Upper lobe of left lung (tissue), 6 donors: ENCODE data around the gene HIVEP3. TPM values are rescaled to one million over a fixed set of nuclear protein-coding genes. Genes with fewer than 3 reads are reported as not detected.
A peak's percentile ranks its signal among the peaks of the same experiment; 100 is the strongest.

Experiments used
- ATAC-seq, 2 donors: fragments of 200-7000 bp; cut with Tn5 transposase; one replicate each; pipeline ENCODE4 v1.9.1; 2022; ENCODE audit warnings: mild to moderate bottlenecking in 2 of 2, moderate library complexity in 2 of 2; ENCODE audit not compliant: low FRiP score in 2 of 2
- DNase-seq, 2 donors: peaks; one replicate each; pipeline ENCODE4 v3.0.0-alpha.2; 2019 to 2020
- H3K27ac ChIP-seq, 4 donors: fragments of 200-600 bp; sonication (generic); one replicate each; pipeline ENCODE4 v1.5.1; 2016 to 2019
- H3K27me3 ChIP-seq, 4 donors: fragments of 200-600 bp; sonication (generic); one replicate each; pipeline ENCODE4 v1.5.1; 2017 to 2019
- H3K36me3 ChIP-seq, 4 donors: fragments of 200-600 bp; sonication (generic); one replicate each; pipeline ENCODE4 v1.5.1; 2016 to 2019
- H3K4me1 ChIP-seq, 4 donors: fragments of 200-600 bp; sonication (generic); one replicate each; pipeline ENCODE4 v1.5.1; 2018 to 2019
- H3K4me3 ChIP-seq, 4 donors: fragments of 200-600 bp; sonication (generic); one replicate each; pipeline ENCODE4 v1.5.1; 2017 to 2019; ENCODE audit warnings: mild to moderate bottlenecking in 2 of 4, moderate library complexity in 1 of 4
- H3K9me3 ChIP-seq, 4 donors: fragments of 200-600 bp; sonication (generic); one replicate each; pipeline ENCODE4 v1.5.1; 2018 to 2019
- EP300 ChIP-seq, 4 donors: sonication (generic); formaldehyde crosslinking; IDR thresholded peaks; one replicate each; pipeline ENCODE4 v1.5.1; 2017; ENCODE audit warnings: antibody characterized with exemption in 4 of 4, control low read depth in 2 of 4
- POLR2A ChIP-seq, 4 donors: fragments of 450-650 bp; IDR thresholded peaks; one replicate each; pipeline ENCODE4 v1.5.1; 2016 to 2017; ENCODE audit warnings: antibody characterized with exemption in 4 of 4, mild to moderate bottlenecking in 2 of 4
- POLR2AphosphoS5 ChIP-seq, 2 donors: sonication (generic); formaldehyde crosslinking; IDR thresholded peaks; one replicate each; pipeline ENCODE4 v1.5.1; 2017; ENCODE audit warnings: antibody characterized with exemption in 2 of 2
- WGBS, 2 donors: methylation state at CpG; one replicate each; pipeline ENCODE4 v1.1.5; 2017 to 2018; 5-methylcytosine and 5-hydroxymethylcytosine counted together
- total RNA-seq, 6 donors: library from RNA; depleted of rRNA in 4 of 6; stranded (reverse); fragments of >200 nt in 4 of 6; gene quantifications; one replicate each; pipeline versions ENCODE4 v1.1.0 to v1.2.1, GENCODE V29; 2016 to 2021
- TF ChIP-seq, protein P1 (sequence below), 6 experiments: fragments of 450-650 bp in 4 of 6; fragments of 200-600 bp in 2 of 6; sonication (generic) in 2 of 6; IDR thresholded peaks; one replicate each; pipeline ENCODE4 v1.5.1; 2016 to 2019; ENCODE audit warnings: antibody characterized with exemption in 6 of 6
- donor health status: DM: no; HTN: no; CAD: no; lungs with moderate emphysema.
- donor health status: DM: no; HTN: yes; CAD: no; lungs with severe emphysema.

The HIVEP3 gene
- total RNA-seq, 6 donors from 2014 or later = 9.7 to 23.0 (median 11.6) TPM

DNA sequence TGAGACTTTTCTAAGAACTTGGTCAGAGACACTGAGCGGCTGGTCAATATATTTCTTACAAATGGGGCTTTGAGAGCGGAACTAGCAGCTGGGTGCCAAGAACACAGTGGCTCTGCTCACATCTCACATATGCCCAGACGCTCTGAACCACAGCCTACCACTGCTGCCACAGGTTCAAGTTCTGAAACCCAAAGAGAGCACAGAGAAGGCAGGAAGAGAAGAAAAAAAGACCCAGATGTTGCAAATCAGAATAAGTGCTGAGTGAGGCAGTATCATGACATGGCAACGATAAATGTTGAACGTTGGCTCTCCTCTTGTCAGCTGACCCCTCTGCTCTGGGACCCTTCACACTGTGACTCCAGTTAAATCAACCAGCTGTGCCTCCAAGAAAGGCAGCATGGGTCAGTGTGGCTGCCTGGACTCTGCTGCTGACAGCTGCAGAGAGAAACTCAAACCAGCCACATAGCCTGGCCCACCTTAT lies 26.4 kb downstream of the HIVEP3 start:
- 60 to 69% methylated on average over 5 of the region's 5 CpGs for WGBS, 2 donors
- Histone ChIP-seq H3K27ac (peak overlapping the region; percentile 81 to 91 (median 86)), H3K4me1 (peaks cover 40 to 49% (median 43%) of the 10 kb centered on the region in 4 donors), H3K36me3 (no peaks in the 10 kb centered on the region), H3K27me3 (no peaks in the 10 kb centered on the region), H3K9me3 (no peaks in the 10 kb centered on the region), H3K4me3 (peak overlapping the region in 2 of 4 donors; percentile 49 to 50)
- no peak for DNase-seq
- ATAC-seq = no peak
- no peak for TF ChIP-seq POLR2AphosphoS5 (IDR thresholded peaks at IDR 0.05)
- TF ChIP-seq EP300 (IDR thresholded peaks at IDR 0.05) = no peak
- TF ChIP-seq, protein P1, sequence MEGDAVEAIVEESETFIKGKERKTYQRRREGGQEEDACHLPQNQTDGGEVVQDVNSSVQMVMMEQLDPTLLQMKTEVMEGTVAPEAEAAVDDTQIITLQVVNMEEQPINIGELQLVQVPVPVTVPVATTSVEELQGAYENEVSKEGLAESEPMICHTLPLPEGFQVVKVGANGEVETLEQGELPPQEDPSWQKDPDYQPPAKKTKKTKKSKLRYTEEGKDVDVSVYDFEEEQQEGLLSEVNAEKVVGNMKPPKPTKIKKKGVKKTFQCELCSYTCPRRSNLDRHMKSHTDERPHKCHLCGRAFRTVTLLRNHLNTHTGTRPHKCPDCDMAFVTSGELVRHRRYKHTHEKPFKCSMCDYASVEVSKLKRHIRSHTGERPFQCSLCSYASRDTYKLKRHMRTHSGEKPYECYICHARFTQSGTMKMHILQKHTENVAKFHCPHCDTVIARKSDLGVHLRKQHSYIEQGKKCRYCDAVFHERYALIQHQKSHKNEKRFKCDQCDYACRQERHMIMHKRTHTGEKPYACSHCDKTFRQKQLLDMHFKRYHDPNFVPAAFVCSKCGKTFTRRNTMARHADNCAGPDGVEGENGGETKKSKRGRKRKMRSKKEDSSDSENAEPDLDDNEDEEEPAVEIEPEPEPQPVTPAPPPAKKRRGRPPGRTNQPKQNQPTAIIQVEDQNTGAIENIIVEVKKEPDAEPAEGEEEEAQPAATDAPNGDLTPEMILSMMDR (IDR thresholded peaks at IDR 0.05) = no peak
- no peak for TF ChIP-seq POLR2A (IDR thresholded peaks at IDR 0.05)

DNA sequence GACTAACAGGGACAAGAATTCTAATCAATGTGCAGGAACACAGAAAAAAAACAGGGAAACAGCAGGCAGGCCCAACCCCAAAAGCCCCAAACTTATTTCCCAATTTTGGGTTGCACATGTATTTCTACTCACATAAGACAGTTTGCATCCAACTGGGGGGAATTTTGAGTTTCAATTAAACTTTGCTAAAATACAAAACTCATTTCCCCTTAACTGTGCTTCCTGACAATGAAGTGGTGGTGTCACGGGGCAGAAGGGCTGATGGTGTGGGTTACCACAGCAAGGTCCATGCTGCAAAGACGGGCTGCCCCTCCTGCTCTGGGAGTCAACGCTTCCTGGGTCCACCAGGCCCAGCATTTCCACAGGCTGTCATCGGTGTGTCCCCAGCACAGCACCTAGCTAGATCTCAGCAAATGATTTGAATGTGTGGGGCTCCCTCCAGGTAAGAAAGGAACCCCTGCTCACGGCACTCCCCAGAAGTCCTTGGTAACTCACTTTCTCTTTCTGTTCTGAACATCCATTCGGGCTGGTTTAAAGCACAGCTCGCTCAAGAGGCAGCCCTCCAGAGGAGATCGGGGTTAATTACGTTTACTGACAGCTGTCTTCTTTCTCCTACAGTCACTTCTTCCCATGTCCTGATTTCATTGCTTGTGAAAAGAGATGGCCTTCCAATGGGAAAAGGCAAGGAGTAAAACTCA lies 27.4 kb downstream of the HIVEP3 start:
- H3K9me3 ChIP-seq = no peaks in the 10 kb centered on the region
- peak in 1 of 4 donors; percentile 16 for TF ChIP-seq EP300 (IDR thresholded peaks at IDR 0.05)
- TF ChIP-seq, protein P1 (IDR thresholded peaks at IDR 0.05) = peak in 3 of 6 experiments; percentile 24 to 48 (median 37)
- TF ChIP-seq POLR2AphosphoS5 (IDR thresholded peaks at IDR 0.05) = no peak
- no peak for TF ChIP-seq POLR2A (IDR thresholded peaks at IDR 0.05)
- 10 to 18% methylated on average over 9 of the region's 9 CpGs for WGBS, 2 donors
- peak overlapping the region in 3 of 4 donors; percentile 31 to 50 (median 49) for H3K4me3 ChIP-seq
- H3K36me3 ChIP-seq = no peaks in the 10 kb centered on the region
- peaks cover 37 to 47% (median 40%) of the 10 kb centered on the region in 4 donors for H3K4me1 ChIP-seq
- DNase-seq (peak in 1 of 2 donors; percentile 65), ATAC-seq (peak; percentile 76 to 82)
- peak overlapping the region; percentile 81 to 91 (median 86) for H3K27ac ChIP-seq
- H3K27me3 ChIP-seq = no peaks in the 10 kb centered on the region

DNA sequence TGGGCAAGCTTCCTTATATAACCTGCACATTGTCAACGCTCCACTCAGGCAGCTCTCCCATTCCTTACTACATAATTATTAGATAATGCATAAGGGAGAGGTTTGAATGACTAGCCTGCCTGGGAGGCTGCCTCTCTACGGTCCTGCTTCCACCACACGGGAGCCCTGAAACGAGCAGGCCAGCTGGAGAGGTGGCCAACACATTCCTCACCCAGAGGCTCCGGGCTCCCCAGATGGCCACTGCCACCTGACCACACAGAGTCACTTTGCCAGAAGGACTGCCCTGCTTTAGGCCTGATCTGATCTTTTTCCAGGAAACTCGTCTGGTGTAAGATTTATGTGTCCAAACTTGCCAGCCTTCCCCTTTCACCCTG lies 27.9 kb downstream of the HIVEP3 start:
- H3K4me1 ChIP-seq = peaks cover 34 to 47% (median 39%) of the 10 kb centered on the region in 4 donors
- peak; percentile 47 to 80 for ATAC-seq

DNA sequence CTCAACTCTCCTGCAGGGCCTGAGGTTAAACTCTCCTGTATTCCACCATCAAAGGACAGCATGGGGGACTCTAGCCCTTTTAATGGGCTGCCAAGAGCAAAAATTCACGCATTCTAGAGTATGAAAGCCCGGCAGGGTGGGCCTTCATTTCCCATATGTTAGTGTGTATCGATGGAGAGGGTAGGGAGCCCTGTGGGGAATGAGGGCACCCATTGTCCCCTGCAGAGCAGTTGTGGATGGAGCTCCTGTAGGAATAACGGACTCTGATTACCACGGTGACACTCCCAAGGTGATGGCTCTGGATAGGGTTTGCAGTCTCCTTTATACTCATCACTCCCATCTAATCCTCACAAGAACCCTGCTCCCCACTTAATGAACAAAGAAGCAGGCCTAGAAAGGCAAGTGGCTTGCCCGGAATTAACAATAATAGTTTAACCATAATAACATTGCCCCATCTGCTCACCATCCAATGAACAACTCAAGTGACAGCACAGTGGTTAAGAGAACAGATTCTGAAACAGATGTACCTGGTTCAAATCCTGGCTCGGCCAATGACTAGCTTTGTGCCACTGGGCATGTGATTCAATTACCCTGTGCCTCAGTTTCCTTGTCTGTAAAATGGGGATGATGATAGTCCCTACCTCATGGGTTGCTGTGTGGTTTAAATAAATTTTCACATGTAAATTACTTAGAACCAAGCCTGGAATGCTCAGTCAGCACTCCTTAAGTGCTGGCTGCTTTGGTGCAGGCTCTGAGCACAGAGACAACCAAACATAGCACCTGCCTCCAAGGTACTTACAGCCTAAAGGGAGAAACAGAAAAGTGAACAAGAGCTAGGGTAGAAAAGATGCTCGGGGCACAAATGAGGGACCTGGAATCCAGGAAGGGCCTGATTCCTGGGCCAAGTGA lies 29.0 kb downstream of the HIVEP3 start:
- Histone ChIP-seq H3K27me3 (no peaks in the 10 kb centered on the region), H3K4me1 (peaks cover 26 to 37% (median 30%) of the 10 kb centered on the region in 4 donors), H3K9me3 (no peaks in the 10 kb centered on the region), H3K36me3 (no peaks in the 10 kb centered on the region), H3K4me3 (no peak overlapping the region), H3K27ac (peak overlapping the region; percentile 81 to 91 (median 86))
- ATAC-seq (no peak), DNase-seq (no peak)
- 89 to 96% methylated on average over 6 to 8 of the region's 8 CpGs for WGBS, 2 donors
- TF ChIP-seq POLR2AphosphoS5 (IDR thresholded peaks at IDR 0.05) = no peak
- TF ChIP-seq, protein P1 (IDR thresholded peaks at IDR 0.05) = no peak
- no peak for TF ChIP-seq POLR2A (IDR thresholded peaks at IDR 0.05)
- no peak for TF ChIP-seq EP300 (IDR thresholded peaks at IDR 0.05)

More for the DNA sequence above, 27.9 kb downstream of the HIVEP3 start:
- WGBS, 2 donors = 27 to 34% methylated on average over 6 of the region's 6 CpGs
- Histone ChIP-seq H3K4me3 (peak overlapping the region in 2 of 4 donors; percentile 49 to 50), H3K27me3 (no peaks in the 10 kb centered on the region), H3K27ac (peak overlapping the region; percentile 81 to 91 (median 86)), H3K9me3 (no peaks in the 10 kb centered on the region), H3K36me3 (no peaks in the 10 kb centered on the region)
- DNase-seq = peak; percentile 15 to 61
- TF ChIP-seq POLR2A (IDR thresholded peaks at IDR 0.05) (no peak), EP300 (IDR thresholded peaks at IDR 0.05) (no peak), POLR2AphosphoS5 (IDR thresholded peaks at IDR 0.05) (no peak)
- TF ChIP-seq, protein P1 (IDR thresholded peaks at IDR 0.05) = no peak
